Measurements from ENCODE around the gene NEIL3. TPM values are rescaled to one million over a fixed set of nuclear protein-coding genes. Genes with fewer than 3 reads are reported as not detected.

NEIL3 gene
- total RNA-seq, 1 experiment from 2014 or later, result 18.1 TPM

GRCh38 chr4:177288335-177288734 lies 21.3 kb upstream of the NEIL3 start:
- Histone ChIP-seq H3K9me3 (ENCODE audit: control insufficient read depth in 1 of 2, insufficient read depth in 1 of 2, low read depth in 1 of 2, low read length in 2 of 2) (no peaks in the 10 kb centered on the region), H3K27me3 (ENCODE audit: insufficient read depth, low read length) (no peaks in the 10 kb centered on the region), H3K9ac (ENCODE audit: low read length) (no peak overlapping the region), H4K20me1 (ENCODE audit: insufficient read depth) (no peaks in the 10 kb centered on the region), H2AFZ (ENCODE audit: low read depth, low read length, poor library complexity, severe bottlenecking) (no peak overlapping the region), H3K36me3 (ENCODE audit: control insufficient read depth in 1 of 2, insufficient read depth in 2 of 2, low read length in 2 of 2) (no peaks in the 10 kb centered on the region), H3K27ac (ENCODE audit: low read depth, low read length) (no peak overlapping the region), H3K4me3 (replicated peaks in 1 of 2; ENCODE audit: low read depth in 1 of 2, low read length in 2 of 2) (no peak overlapping the region), H3K4me1 (ENCODE audit: control insufficient read depth in 1 of 2, insufficient read depth in 2 of 2, low read length in 2 of 2) (no peaks in the 10 kb centered on the region), H3K9me2 (ENCODE audit: insufficient read depth) (no peaks in the 10 kb centered on the region), H3K4me2 (ENCODE audit: low read length) (no peak overlapping the region), H3K79me2 (ENCODE audit: insufficient read depth, low read length) (no peaks in the 10 kb centered on the region)
- POLR2A ChIA-PET, result no interaction called here
- intact Hi-C loops (cut with micrococcal nuclease), result no loop called here
- TF ChIP-seq ZFX (IDR thresholded peaks at IDR 0.05), result no peak
- no peak for TF ChIP-seq POLR2A (IDR thresholded peaks at IDR 0.05; ENCODE audit: borderline replicate concordance, extremely low read depth, insufficient read depth, insufficient read length)
- no peak for TF ChIP-seq CBX3 (IDR thresholded peaks at IDR 0.05; ENCODE audit: low read depth)
- TF ChIP-seq EZH2phosphoT487 (IDR thresholded peaks at IDR 0.05; ENCODE audit: borderline replicate concordance), result no peak
- TF ChIP-seq EGR1 (IDR thresholded peaks at IDR 0.05; ENCODE audit: low read depth), result no peak
- TF ChIP-seq ZBTB33 (IDR thresholded peaks at IDR 0.05; ENCODE audit: extremely low read depth, insufficient replicate concordance, low read length), result no peak
- no peak for TF ChIP-seq REST (IDR thresholded peaks at IDR 0.05; ENCODE audit: low read depth)
- TF ChIP-seq MAX (IDR thresholded peaks at IDR 0.05), result no peak
- TF ChIP-seq ATF3 (IDR thresholded peaks at IDR 0.05), result no peak
- no peak for TF ChIP-seq JUND (IDR thresholded peaks at IDR 0.05)
- no peak for TF ChIP-seq YY1 (IDR thresholded peaks at IDR 0.05; ENCODE audit: extremely low read depth, insufficient replicate concordance, low read depth, low read length)
- RAD21 ChIA-PET (ENCODE audit: low non-redundant PET in 1 of 2, low total read pairs in 2 of 2, uncharacterized antibody in 2 of 2, unreplicated experiment in 2 of 2), result no interaction called here
- DNase-seq (ENCODE audit: low read depth, low spot score) (no peak), ATAC-seq (no peak)
- no TSS peak for BruUV-seq (replicated peaks)
- CTCF ChIA-PET, result interaction anchor here (0.7 kb wide), 1 partner anchor 38 kb away, joined by 3 read pairs; no protein-coding TSS in a partner anchor

Data from HCT116 (cell line).